HG02938 (cell line): ENCODE measurements around the gene GAS2.

Source experiments
- ATAC-seq: cut with Tn5 transposase; IDR thresholded peaks from one replicate; pipeline ENCODE4 v1.9.1; 2021; ENCODE audit warnings: mild to moderate bottlenecking, moderate library complexity; ENCODE audit not compliant: unreplicated experiment

GAS2 gene

GRCh38 chr11:22725079-22725478 lies 58.7 kb downstream of the GAS2 start:
- ATAC-seq: no peak

GRCh38 chr11:22728600-22729389 lies 62.4 kb downstream of the GAS2 start:
- ATAC-seq: no peak

- peak; percentile 68 for ATAC-seq
Measured at GRCh38 chr11:22730319-22730718, 63.9 kb downstream of the GAS2 start.

GRCh38 chr11:22732588-22732987 lies 66.2 kb downstream of the GAS2 start:
- no peak for ATAC-seq

GRCh38 chr11:22733475-22734248 lies 67.3 kb downstream of the GAS2 start:
- no peak for ATAC-seq

- ATAC-seq: no peak
Measured at GRCh38 chr11:22734628-22735345, 68.4 kb downstream of the GAS2 start.

- ATAC-seq: no peak
Measured at GRCh38 chr11:22742157-22742613, 75.8 kb downstream of the GAS2 start.

- ATAC-seq: no peak
Measured at GRCh38 chr11:22749536-22749935, 83.1 kb downstream of the GAS2 start.

GRCh38 chr11:22752908-22753310 lies 86.5 kb downstream of the GAS2 start:
- no peak for ATAC-seq

GRCh38 chr11:22753416-22753815 lies 87.0 kb downstream of the GAS2 start:
- no peak for ATAC-seq

- no peak for ATAC-seq
Measured at GRCh38 chr11:22761066-22761465, 94.7 kb downstream of the GAS2 start.

- ATAC-seq: no peak
Measured at GRCh38 chr11:22763166-22763565, 96.8 kb downstream of the GAS2 start.

GRCh38 chr11:22764735-22765134 lies 98.3 kb downstream of the GAS2 start:
- ATAC-seq: no peak

GRCh38 chr11:22768281-22768680 lies 101.9 kb downstream of the GAS2 start:
- no peak for ATAC-seq

- ATAC-seq: no peak
Measured at GRCh38 chr11:22769081-22769480, 102.7 kb downstream of the GAS2 start.

GRCh38 chr11:22774716-22775115 lies 108.3 kb downstream of the GAS2 start:
- ATAC-seq: peak; percentile 77

- ATAC-seq: no peak
Measured at GRCh38 chr11:22775248-22775647, 108.8 kb downstream of the GAS2 start.

GRCh38 chr11:22778642-22779041 lies 112.2 kb downstream of the GAS2 start:
- no peak for ATAC-seq

- ATAC-seq: no peak
Measured at GRCh38 chr11:22779850-22780249, 113.4 kb downstream of the GAS2 start.

- peak; percentile 94 for ATAC-seq
Measured at GRCh38 chr11:22780952-22781593, 114.7 kb downstream of the GAS2 start.

GRCh38 chr11:22785251-22785650 lies 118.8 kb downstream of the GAS2 start:
- no peak for ATAC-seq
